Large intestine (tissue), 3 donors: ENCODE measurements around the gene RIMBP2. TPM values are rescaled to one million over a fixed set of nuclear protein-coding genes. Genes with fewer than 3 reads are reported as not detected.

Experiments used
- DNase-seq, 2 donors: peaks; one replicate each; pipeline versions ENCODE4 v3.0.0 to v3.0.0-alpha.2; 2013
- H3K27ac ChIP-seq: one replicate; pipeline ENCODE4 v1.5.1; 2013; ENCODE audit warnings: low read length
- H3K27me3 ChIP-seq: 2 replicates; pipeline ENCODE4 v1.6.1; 2013; ENCODE audit warnings: low read length; ENCODE audit not compliant: control insufficient read depth, insufficient read depth
- H3K36me3 ChIP-seq: 2 replicates; pipeline ENCODE4 v1.6.1; 2013; ENCODE audit warnings: low read length; ENCODE audit not compliant: control insufficient read depth, insufficient read depth
- H3K4me1 ChIP-seq: one replicate; pipeline ENCODE4 v1.6.1; 2013; ENCODE audit warnings: low read length; ENCODE audit not compliant: control insufficient read depth, insufficient read depth
- H3K4me3 ChIP-seq: one replicate; pipeline ENCODE4 v1.5.1; 2013; ENCODE audit warnings: low read length
- H3K9me3 ChIP-seq: one replicate; pipeline ENCODE4 v1.6.1; 2013; ENCODE audit warnings: mild to moderate bottlenecking, low read depth, low read length, moderate library complexity; ENCODE audit not compliant: control insufficient read depth
- WGBS: methylation state at CpG from one replicate; pipeline ENCODE4 v1.1.5; 2013; ENCODE audit warnings: low lambda C conversion rate; ENCODE audit not compliant: insufficient coverage; 5-methylcytosine and 5-hydroxymethylcytosine counted together
- polyA plus RNA-seq: library from polyadenylated mRNA; unstranded; fragments of 120-200 nt; gene quantifications from one replicate; pipeline ENCODE4 v1.2.1, GENCODE V29; 2013

The RIMBP2 gene
- polyA plus RNA-seq, 1 donor, result 22.7 TPM

GRCh38 chr12:130480231-130480630 lies 235.9 kb downstream of the RIMBP2 start:
- no peaks in the 10 kb centered on the region for H3K9me3 ChIP-seq
- H3K4me3 ChIP-seq, result no peak overlapping the region
- no CpG with 5 or more reads among the region's 9 CpGs for WGBS
- no peaks in the 10 kb centered on the region for H3K27me3 ChIP-seq
- DNase-seq, result no peak
- no peaks in the 10 kb centered on the region for H3K36me3 ChIP-seq
- H3K4me1 ChIP-seq, result no peaks in the 10 kb centered on the region
- no peak overlapping the region for H3K27ac ChIP-seq

GRCh38 chr12:130479401-130480125 lies 236.5 kb downstream of the RIMBP2 start:
- Histone ChIP-seq H3K4me3 (no peak overlapping the region), H3K36me3 (no peaks in the 10 kb centered on the region), H3K27ac (no peak overlapping the region), H3K9me3 (no peaks in the 10 kb centered on the region), H3K27me3 (no peaks in the 10 kb centered on the region), H3K4me1 (no peaks in the 10 kb centered on the region)
- no peak for DNase-seq
- no CpG with 5 or more reads among the region's 23 CpGs for WGBS

- Histone ChIP-seq H3K9me3 (no peaks in the 10 kb centered on the region), H3K36me3 (no peaks in the 10 kb centered on the region), H3K27ac (no peak overlapping the region), H3K4me1 (no peaks in the 10 kb centered on the region), H3K27me3 (no peaks in the 10 kb centered on the region), H3K4me3 (no peak overlapping the region)
- WGBS, result no CpG with 5 or more reads among the region's 21 CpGs
- no peak for DNase-seq
Observed at GRCh38 chr12:130478786-130479185, 237.3 kb downstream of the RIMBP2 start.

DNA sequence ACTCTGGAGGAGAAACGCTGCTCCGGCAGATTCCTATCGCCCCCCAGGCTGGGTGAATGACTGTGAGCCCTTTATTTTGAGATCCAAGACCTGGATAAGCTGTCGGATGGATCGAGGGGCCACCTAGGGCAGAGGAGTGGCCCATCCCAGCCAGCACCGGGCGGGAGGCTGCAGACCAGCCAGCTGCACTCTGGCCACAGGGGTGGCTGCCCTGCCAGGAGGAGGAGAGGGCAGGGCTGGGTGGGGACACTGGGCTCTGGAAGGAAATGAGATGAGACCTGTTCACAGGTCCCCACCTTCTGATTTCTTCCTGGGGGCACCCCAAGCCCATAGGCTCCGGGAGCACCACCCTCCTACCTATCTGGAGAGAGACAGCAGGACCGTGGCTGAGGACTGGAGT lies 238.4 kb downstream of the RIMBP2 start:
- Histone ChIP-seq H3K4me3 (no peak overlapping the region), H3K27ac (no peak overlapping the region), H3K36me3 (no peaks in the 10 kb centered on the region), H3K9me3 (no peaks in the 10 kb centered on the region), H3K27me3 (no peaks in the 10 kb centered on the region), H3K4me1 (no peaks in the 10 kb centered on the region)
- no peak for DNase-seq
- WGBS, result no CpG with 5 or more reads among the region's 9 CpGs

- H3K4me3 ChIP-seq, result no peak overlapping the region
- no peaks in the 10 kb centered on the region for H3K4me1 ChIP-seq
- H3K36me3 ChIP-seq, result no peaks in the 10 kb centered on the region
- DNase-seq, result no peak
- 100% methylated on average over 1 of the region's 12 CpGs for WGBS
- no peak overlapping the region for H3K27ac ChIP-seq
- H3K9me3 ChIP-seq, result no peaks in the 10 kb centered on the region
- H3K27me3 ChIP-seq, result no peaks in the 10 kb centered on the region
Observed at GRCh38 chr12:130477266-130477665, 238.8 kb downstream of the RIMBP2 start.

- Histone ChIP-seq H3K36me3 (no peaks in the 10 kb centered on the region), H3K9me3 (no peaks in the 10 kb centered on the region), H3K4me3 (no peak overlapping the region), H3K27me3 (no peaks in the 10 kb centered on the region), H3K27ac (no peak overlapping the region), H3K4me1 (no peaks in the 10 kb centered on the region)
- no CpG with 5 or more reads among the region's 20 CpGs for WGBS
- no peak for DNase-seq
Observed at GRCh38 chr12:130476451-130477135, 239.5 kb downstream of the RIMBP2 start.

GRCh38 chr12:130474599-130475269 lies 241.4 kb downstream of the RIMBP2 start:
- H3K27ac ChIP-seq, result no peak overlapping the region
- H3K4me3 ChIP-seq, result no peak overlapping the region
- no peaks in the 10 kb centered on the region for H3K4me1 ChIP-seq
- DNase-seq, result no peak
- no CpG with 5 or more reads among the region's 27 CpGs for WGBS
- no peaks in the 10 kb centered on the region for H3K27me3 ChIP-seq
- no peaks in the 10 kb centered on the region for H3K36me3 ChIP-seq
- no peaks in the 10 kb centered on the region for H3K9me3 ChIP-seq

DNA sequence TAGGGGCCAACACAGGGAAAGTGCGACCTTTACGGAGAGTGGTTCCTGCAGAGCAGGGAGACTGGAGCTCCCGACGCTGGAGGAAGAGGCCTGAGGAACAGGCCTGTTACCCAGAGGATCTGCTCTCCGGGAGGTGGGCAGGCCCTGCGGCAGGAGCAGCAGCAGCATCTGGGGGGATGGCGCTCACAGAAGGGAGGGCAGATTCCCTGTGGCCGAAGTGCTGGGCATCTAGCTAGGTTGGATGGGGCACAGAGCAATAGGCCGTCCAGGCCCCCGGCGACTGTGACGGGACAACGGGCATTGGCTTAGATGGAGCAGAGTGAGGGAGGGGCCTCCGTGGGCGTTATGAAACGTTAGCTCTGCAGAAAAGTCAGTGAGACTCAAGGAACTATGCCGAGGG lies 242.8 kb downstream of the RIMBP2 start:
- H3K36me3 ChIP-seq, result no peaks in the 10 kb centered on the region
- H3K4me3 ChIP-seq, result no peak overlapping the region
- H3K4me1 ChIP-seq, result no peaks in the 10 kb centered on the region
- DNase-seq, result no peak
- H3K27me3 ChIP-seq, result no peaks in the 10 kb centered on the region
- WGBS, result no CpG with 5 or more reads among the region's 17 CpGs
- H3K27ac ChIP-seq, result no peak overlapping the region
- peaks cover 9% of the 10 kb centered on the region for H3K9me3 ChIP-seq

DNA sequence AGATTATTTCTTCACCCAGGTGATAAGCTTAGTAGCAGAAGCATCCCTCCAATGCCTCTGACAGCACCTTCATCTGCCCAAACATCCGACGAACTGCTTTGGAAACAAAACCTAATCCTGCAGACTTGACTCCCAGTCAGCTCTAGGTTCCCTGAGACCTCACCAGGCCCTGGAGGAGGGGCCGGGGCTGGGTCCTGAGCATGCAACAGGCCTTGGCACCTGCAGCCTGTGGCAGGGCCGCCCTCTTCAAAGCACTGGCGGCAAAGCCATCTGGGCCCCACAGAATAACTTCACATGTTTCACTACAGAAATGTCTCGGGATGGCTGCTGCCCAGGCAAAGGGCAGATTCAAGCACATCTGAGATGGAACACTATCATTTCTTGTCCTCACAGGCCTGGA lies 245.1 kb downstream of the RIMBP2 start:
- H3K36me3 ChIP-seq, result no peaks in the 10 kb centered on the region
- no CpG with 5 or more reads among the region's 6 CpGs for WGBS
- no peak overlapping the region for H3K4me3 ChIP-seq
- H3K9me3 ChIP-seq, result peaks cover 12% of the 10 kb centered on the region
- no peak overlapping the region for H3K27ac ChIP-seq
- no peaks in the 10 kb centered on the region for H3K4me1 ChIP-seq
- no peaks in the 10 kb centered on the region for H3K27me3 ChIP-seq
- DNase-seq, result no peak

DNA sequence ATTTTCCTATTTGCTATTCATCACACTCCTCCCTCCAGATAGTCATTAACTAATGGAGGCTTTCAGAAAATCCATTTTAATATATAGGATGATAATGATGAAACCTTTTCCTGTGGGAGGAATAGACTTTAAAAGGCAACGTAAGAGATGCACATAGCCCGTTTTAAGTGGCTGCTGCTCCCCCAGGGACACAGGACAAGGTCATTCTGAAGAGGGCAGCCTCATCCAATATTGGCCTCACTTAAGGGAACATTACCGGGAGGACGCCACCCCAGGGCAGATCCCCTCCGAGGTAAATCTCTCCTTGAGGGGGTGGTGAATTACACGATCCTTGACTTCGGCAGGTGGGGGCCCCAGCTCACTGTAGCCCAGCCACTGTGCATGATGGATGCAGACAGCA lies 246.5 kb downstream of the RIMBP2 start:
- no peak for DNase-seq
- Histone ChIP-seq H3K4me1 (no peaks in the 10 kb centered on the region), H3K27ac (no peak overlapping the region), H3K9me3 (peaks cover 12% of the 10 kb centered on the region), H3K36me3 (no peaks in the 10 kb centered on the region), H3K27me3 (no peaks in the 10 kb centered on the region), H3K4me3 (no peak overlapping the region)
- no CpG with 5 or more reads among the region's 7 CpGs for WGBS
